GM21737 (cell line): ENCODE data around the gene TMEM129.

ENCODE experiments used
- ATAC-seq: cut with Tn5 transposase; IDR thresholded peaks from one replicate; pipeline ENCODE4 v1.9.1; 2021; ENCODE audit warnings: mild to moderate bottlenecking, moderate library complexity; ENCODE audit not compliant: unreplicated experiment

Gene TMEM129

GRCh38 chr4:1758306-1759121, 37.4 kb upstream of the TMEM129 start:
- ATAC-seq, result no peak

GRCh38 chr4:1757836-1758235, 36.7 kb upstream of the TMEM129 start:
- no peak for ATAC-seq

GRCh38 chr4:1756893-1757779, 36.0 kb upstream of the TMEM129 start:
- ATAC-seq, result no peak

GRCh38 chr4:1756079-1756478, 35.0 kb upstream of the TMEM129 start:
- no peak for ATAC-seq

- ATAC-seq, result no peak
These were observed 34.2 kb upstream of the TMEM129 start for GRCh38 chr4:1755297-1755696.

- no peak for ATAC-seq
These were observed 33.2 kb upstream of the TMEM129 start for GRCh38 chr4:1754336-1754735.

- ATAC-seq, result no peak
These were observed 32.7 kb upstream of the TMEM129 start for GRCh38 chr4:1753697-1754311.

- ATAC-seq, result no peak
These were observed 32.2 kb upstream of the TMEM129 start for GRCh38 chr4:1753294-1753696.

- no peak for ATAC-seq
These were observed 31.3 kb upstream of the TMEM129 start for GRCh38 chr4:1752284-1753041.

GRCh38 chr4:1751919-1752283, 30.8 kb upstream of the TMEM129 start:
- no peak for ATAC-seq

- ATAC-seq, result no peak
These were observed 30.2 kb upstream of the TMEM129 start for GRCh38 chr4:1751155-1751918.

- ATAC-seq, result no peak
These were observed 29.4 kb upstream of the TMEM129 start for GRCh38 chr4:1750381-1751154.

- ATAC-seq, result no peak
These were observed 28.7 kb upstream of the TMEM129 start for GRCh38 chr4:1749826-1750225.

GRCh38 chr4:1749370-1749769, 28.2 kb upstream of the TMEM129 start:
- no peak for ATAC-seq

GRCh38 chr4:1748465-1748995, 27.4 kb upstream of the TMEM129 start:
- no peak for ATAC-seq

- ATAC-seq, result no peak
These were observed 26.5 kb upstream of the TMEM129 start for GRCh38 chr4:1747603-1747967.

GRCh38 chr4:1746919-1747602, 25.9 kb upstream of the TMEM129 start:
- no peak for ATAC-seq

GRCh38 chr4:1746265-1746691, 25.2 kb upstream of the TMEM129 start:
- ATAC-seq, result no peak

GRCh38 chr4:1745697-1746096, 24.6 kb upstream of the TMEM129 start:
- no peak for ATAC-seq
